GM12865 (cell line): Measurements from ENCODE around the gene KLHDC7B.
A peak's percentile ranks its signal among the peaks of the same experiment; 100 is the strongest.

Experiments
- DNase-seq: peaks from one replicate; pipeline ENCODE4 v3.0.0; 2010; ENCODE audit warnings: low read depth
- H3K4me3 ChIP-seq: 2 replicates; pipeline ENCODE4 v1.5.1; 2011; ENCODE audit warnings: mild to moderate bottlenecking, low read depth, low read length, control low read depth
- TF ChIP-seq, protein P1 (sequence below): IDR thresholded peaks from 2 replicates; pipeline ENCODE4 v1.5.1; 2011; ENCODE audit warnings: low read length, control low read depth, low read depth, inconsistent platforms; ENCODE audit not compliant: insufficient read depth; ENCODE audit errors: missing control alignments

Gene KLHDC7B

DNA sequence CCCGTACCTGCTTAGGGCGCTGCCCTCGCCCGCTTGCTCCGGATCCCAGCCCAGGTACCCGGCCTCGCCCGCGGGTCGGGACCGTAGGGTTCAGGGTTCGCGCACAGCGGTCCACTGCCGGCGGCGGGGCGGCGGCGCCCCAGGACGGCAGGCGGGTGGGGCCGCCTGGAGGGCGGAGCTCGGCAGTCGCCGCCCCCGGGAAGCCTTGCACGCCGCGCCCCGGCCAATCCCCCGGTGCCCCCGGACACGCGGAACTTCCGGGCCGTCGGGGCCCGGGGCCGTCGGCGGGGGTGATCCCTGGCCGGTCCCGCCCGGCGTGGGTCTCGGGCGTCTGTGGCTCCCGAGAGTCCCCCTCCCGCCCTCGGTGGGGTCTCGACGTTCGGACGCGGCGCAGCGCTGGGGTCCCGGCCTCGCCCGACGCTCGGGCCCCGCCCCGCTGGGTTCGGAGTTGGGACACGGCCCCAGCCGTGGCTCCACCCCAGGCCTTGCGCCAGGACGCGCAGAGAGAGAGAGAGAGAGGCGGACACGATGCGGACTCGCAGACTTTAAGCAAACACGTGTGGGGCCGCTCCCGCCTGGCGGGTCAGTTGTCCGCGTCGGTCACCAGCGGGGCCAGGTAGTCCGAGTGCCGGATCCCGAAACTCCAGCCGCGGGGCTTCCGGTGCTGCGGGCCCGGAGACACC, 15.7 kb upstream of the KLHDC7B start, which contains the start of gene TYMP:
TYMP (minus strand) TSS at position 116 of the 683 bp plus-strand sequence. CDS start 303 bp downstream, outside the sequence.
- peak within 1 kb of the TSS; percentile 100 for H3K4me3 ChIP-seq
- TF ChIP-seq, protein P1, sequence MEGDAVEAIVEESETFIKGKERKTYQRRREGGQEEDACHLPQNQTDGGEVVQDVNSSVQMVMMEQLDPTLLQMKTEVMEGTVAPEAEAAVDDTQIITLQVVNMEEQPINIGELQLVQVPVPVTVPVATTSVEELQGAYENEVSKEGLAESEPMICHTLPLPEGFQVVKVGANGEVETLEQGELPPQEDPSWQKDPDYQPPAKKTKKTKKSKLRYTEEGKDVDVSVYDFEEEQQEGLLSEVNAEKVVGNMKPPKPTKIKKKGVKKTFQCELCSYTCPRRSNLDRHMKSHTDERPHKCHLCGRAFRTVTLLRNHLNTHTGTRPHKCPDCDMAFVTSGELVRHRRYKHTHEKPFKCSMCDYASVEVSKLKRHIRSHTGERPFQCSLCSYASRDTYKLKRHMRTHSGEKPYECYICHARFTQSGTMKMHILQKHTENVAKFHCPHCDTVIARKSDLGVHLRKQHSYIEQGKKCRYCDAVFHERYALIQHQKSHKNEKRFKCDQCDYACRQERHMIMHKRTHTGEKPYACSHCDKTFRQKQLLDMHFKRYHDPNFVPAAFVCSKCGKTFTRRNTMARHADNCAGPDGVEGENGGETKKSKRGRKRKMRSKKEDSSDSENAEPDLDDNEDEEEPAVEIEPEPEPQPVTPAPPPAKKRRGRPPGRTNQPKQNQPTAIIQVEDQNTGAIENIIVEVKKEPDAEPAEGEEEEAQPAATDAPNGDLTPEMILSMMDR, result no peak
- peak; percentile 93 for DNase-seq

DNA sequence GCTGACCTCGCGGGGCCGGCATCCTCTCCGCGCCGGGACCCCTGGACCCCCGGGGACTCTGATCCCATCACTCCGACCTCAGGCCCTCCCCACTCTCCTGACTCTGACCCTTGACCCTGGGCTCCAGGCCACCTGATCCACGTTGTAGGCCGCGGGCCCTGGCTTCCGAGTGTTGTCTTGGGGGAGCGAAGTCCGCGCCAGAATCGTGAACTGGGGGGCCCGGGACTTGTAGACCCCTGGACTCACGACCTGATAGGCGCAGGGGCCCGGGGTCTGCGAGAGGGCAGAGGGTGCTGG, 15.2 kb upstream of the KLHDC7B start:
- DNase-seq, result no peak
- peak overlapping the region; percentile 100 for H3K4me3 ChIP-seq
- TF ChIP-seq, protein P1, result no peak

DNA sequence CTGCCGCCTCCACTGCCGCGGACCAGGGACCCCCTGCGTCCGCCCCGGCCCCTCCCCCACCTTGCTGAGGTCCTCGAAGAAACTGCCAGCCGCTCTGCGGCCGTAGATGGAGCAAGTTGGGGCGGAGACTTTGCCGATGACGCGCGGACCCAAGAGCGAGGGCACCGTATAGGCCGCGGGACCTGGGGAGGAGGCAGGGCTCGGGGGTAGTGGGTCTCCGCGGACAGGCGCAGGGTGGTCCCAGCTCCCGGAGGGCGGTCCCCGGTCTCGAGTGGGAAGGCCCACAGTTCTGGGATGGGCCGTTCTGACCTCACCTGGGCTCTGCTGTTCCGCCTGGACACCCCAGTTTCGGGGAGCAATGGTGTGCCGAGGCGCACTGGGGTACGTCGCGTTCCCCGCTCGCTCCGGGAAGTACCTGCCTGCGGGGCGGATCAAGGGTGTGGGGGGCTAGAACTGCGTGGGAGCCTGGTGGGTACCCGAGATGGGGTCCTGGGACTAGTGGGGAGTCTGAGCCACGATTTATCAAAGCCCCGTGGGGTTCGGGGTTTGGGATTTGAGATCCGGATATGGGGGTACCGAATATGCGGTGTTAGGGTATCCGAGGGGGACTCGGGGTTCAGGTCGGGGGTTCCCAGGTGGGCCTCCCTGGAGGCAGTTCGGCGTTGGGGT, 14.7 kb upstream of the KLHDC7B start:
- peak overlapping the region; percentile 100 for H3K4me3 ChIP-seq
- TF ChIP-seq, protein P1, result no peak
- DNase-seq, result peak; percentile 96

DNA sequence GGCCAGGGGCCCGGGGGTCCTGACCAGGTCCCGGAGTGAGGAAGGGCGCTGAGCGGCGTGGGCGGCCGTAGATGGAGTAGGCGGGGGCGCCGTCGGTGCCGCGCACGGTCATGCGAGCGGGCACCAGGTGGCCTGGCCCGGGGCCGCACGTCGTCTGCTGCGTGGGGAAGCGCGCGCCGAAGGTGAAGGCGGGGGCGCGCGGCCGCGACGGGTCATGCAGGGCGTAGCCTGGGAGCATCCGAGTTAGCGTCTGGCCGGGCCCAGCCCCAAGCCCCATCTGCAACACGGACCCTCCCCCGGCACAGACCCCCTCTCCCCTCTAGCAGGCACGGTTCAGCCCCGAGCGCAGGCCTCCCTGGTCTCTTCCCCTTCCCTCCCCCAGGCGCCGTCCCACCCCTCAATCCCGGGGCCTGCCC, 14.1 kb upstream of the KLHDC7B start:
- TF ChIP-seq, protein P1, result no peak
- DNase-seq, result peak; percentile 94
- peak overlapping the region; percentile 100 for H3K4me3 ChIP-seq

DNA sequence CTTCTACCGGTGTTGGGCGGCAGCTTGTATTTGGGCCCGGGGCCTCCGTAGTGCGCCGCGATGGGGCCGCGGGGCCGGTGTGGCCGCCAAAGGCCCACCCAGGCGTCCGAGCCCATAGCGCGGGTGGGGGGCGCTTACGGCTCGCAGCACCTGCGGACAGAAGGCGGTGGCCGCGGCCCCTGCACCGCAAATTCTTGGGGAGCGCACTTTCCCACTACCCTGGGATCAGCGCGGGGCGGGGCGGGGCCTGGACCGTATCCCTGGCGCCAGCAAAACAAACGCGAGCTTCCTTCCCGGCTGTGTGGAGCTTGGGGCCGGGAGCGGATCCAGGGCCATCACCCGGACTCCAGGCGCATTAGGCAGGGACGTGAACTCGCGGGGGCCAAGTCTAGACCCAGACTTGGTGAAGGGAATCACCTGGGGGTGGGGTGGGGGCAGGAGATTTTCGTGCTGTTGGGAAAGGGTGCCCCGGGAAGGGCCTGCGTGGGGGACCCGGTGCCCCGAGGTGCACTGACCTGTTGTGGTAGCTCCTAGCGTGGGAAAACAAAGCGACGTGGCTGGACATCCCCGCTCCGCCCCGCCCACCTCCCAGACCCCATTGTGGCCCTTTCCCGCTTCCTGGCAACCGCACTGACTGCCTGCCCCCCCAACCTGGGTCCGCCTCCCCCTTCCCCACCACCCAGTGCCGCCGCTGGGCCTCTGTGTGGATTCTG, 13.6 kb upstream of the KLHDC7B start:
- peak; percentile 66 for DNase-seq
- H3K4me3 ChIP-seq, result peak overlapping the region; percentile 100
- TF ChIP-seq, protein P1, result no peak

DNA sequence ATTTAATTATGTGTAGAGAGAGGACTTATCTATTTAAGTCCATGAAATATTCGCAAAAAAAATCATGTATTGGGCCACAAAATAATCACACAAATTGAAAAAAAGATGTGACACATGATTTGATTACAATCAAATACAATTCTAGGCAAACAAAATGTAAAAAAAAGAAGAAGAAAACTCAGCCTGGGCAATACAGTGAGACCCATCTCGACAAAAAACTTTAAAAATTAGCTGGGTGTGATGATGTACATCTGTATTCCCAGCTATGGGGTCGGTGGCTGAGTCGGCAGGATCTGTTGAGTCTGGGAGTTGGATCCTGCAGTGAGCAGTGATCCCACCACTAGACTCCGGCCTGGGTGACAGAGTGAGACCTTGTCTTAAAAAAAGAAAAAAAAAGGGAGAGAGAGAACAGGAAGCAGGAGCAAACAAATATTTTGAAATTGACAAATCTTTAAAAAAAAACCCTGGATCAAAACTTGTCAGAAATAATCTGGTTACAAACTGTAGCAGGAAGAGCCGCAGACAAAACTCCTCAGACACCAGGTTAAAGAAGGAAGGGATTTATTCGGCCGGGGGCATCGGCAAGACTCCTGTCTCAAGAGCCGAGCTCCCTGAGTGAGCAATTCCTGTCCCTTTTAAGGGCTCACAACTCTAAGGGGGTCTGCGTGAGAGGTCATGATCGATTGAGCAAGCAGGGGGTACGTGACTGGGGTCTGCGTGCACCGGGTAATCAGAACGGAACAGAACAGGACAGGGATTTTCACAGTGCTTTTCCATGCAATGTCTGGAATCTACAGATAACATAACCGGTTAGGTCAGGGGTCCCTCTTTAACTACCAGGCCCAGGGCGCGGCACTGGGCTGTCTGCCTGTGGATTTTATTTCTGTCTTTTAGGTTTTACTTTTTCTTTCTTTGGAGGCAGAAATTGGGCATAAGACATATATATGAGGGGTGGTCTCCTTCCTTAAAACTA, 12.6 kb upstream of the KLHDC7B start:
- DNase-seq, result no peak
- TF ChIP-seq, protein P1, result no peak
- peak overlapping the region; percentile 100 for H3K4me3 ChIP-seq

DNA sequence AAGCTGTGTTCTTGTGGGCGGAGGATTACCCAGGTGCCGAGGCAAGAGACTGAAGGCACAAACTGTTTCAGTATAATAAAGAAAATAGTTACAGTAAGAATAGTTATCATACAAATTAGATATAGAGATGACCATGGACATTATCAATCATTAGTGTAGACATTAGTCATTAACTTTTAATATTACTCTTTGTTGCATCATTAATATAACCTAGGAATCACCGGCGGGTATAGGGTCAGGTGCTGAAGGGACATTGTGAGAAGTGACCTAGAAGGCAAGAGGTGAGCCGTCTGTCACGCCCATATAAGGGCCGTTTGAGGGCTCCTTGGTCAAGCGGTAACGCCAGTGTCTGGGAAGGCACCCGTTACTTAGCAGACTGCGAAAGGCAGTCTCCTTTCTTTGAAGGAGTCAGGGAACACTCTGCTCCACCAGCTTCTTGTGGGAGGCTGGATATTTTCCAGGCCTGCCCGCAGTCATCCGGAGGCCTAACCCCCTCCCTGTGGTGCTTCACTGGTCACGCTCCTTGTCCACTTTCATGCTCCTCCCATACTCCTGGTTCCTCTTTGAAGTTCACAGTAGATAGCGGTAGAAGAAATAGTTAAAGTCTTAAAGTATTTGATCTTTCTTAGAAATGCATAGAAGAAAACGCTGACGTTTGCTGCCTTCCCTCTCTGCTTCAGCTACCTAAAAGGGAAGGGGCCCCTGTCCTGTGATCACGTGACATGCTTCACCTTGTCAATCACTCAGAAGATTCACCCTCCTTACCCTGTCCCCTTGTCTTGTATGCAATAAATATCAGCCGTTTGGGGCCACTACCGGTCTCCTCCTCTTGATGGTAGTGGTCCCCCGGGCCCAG, 11.6 kb upstream of the KLHDC7B start:
- peak; percentile 88 for DNase-seq
- peak overlapping the region; percentile 40 for H3K4me3 ChIP-seq
